PFSK-1 (cell line): ENCODE results near the gene ATP5F1E.

Experiments
- FOXP2 ChIP-seq: optimal IDR thresholded peaks from 2 replicates; pipeline ENCODE3; 2011; ENCODE audit warnings: borderline replicate concordance, control low read depth, inconsistent platforms; ENCODE audit not compliant: insufficient read depth; ENCODE audit errors: extremely low read length, extremely low read depth
- POLR2AphosphoS5 ChIP-seq: IDR thresholded peaks from 2 replicates; pipeline ENCODE4 v1.6.1; 2012; ENCODE audit warnings: low read depth, mild to moderate bottlenecking, control low read depth, low read length, moderate library complexity
- REST ChIP-seq, 2 experiments: IDR thresholded peaks; 2 replicates each; pipeline versions ENCODE4 v1.6.1 to v1.8.0; 2011 to 2012; ENCODE audit warnings: low read depth in 2 of 2, low read length in 2 of 2, control low read depth in 1 of 2, inconsistent platforms in 1 of 2, mild to moderate bottlenecking in 1 of 2, moderate library complexity in 1 of 2; ENCODE audit not compliant: insufficient read depth in 1 of 2
- SIN3A ChIP-seq: IDR thresholded peaks from 2 replicates; pipeline ENCODE4 v1.6.1; 2012; ENCODE audit warnings: mild to moderate bottlenecking, low read length, moderate library complexity, borderline replicate concordance; ENCODE audit not compliant: insufficient read depth
- TAF1 ChIP-seq: IDR thresholded peaks from 2 replicates; pipeline ENCODE4 v1.6.1; 2012; ENCODE audit warnings: low read length, control low read depth, borderline replicate concordance; ENCODE audit not compliant: insufficient read depth

Gene ATP5F1E

GRCh38 chr20:59003836-59004492, 28.2 kb downstream of the ATP5F1E start:
- TF ChIP-seq POLR2AphosphoS5 (no peak), TAF1 (no peak), SIN3A (no peak), FOXP2 (no peak), REST (IDR thresholded peaks at IDR 0.05; ENCODE audit: insufficient read depth in 1 of 2, low read depth in 2 of 2, low read length in 2 of 2) (no peak)

DNA sequence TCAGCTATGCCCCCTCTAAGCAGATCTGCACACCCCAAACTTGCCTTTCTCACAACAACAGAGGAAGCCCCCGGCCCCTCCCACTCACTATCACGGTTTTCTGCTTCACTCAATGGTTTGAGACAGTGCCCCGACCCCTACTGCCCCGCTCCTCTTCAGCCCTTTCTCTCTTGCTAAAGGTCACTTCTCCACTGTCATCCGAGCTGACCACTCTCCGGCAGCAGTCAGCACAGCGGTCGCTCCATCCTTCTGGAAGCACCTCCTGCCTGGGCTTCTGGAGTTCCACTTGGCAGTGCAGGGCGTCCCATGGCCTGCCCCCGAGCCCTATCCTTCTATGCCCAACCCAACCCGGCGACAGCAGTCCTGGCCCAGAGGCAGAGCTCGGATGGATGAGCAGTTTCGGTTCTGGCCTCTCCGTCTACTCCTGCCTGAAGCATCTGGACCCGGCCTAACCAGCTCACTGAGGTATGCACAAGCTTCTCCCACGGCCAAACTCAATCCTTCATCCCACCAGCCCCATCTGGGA, 29.2 kb downstream of the ATP5F1E start:
- no peak for TF ChIP-seq SIN3A
- no peak for TF ChIP-seq REST (IDR thresholded peaks at IDR 0.05; ENCODE audit: insufficient read depth in 1 of 2, low read depth in 2 of 2, low read length in 2 of 2)
- no peak for TF ChIP-seq TAF1
- no peak for TF ChIP-seq FOXP2
- no peak for TF ChIP-seq POLR2AphosphoS5

DNA sequence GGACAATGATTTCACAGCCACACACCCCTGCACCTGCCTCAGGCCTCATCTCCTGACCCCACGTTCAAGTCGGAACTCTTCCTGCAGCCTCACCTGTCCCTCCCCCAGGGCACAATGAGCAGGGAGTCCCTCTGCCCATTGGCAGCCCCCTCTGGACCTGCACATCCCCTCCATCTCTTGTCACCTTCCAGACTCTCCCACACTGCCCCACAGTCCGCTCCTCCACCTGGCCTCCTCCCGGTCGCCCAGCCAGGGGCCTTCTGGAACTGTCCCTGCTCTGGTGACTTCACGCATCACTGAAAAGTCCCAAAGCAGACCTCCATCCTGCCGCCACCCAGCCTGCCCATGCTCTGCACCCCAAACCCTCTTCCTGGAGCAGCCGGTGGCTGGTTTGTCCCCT, 29.7 kb downstream of the ATP5F1E start:
- TF ChIP-seq REST (IDR thresholded peaks at IDR 0.05; ENCODE audit: insufficient read depth in 1 of 2, low read depth in 2 of 2, low read length in 2 of 2) (no peak), POLR2AphosphoS5 (no peak), TAF1 (no peak), FOXP2 (no peak), SIN3A (no peak)

DNA sequence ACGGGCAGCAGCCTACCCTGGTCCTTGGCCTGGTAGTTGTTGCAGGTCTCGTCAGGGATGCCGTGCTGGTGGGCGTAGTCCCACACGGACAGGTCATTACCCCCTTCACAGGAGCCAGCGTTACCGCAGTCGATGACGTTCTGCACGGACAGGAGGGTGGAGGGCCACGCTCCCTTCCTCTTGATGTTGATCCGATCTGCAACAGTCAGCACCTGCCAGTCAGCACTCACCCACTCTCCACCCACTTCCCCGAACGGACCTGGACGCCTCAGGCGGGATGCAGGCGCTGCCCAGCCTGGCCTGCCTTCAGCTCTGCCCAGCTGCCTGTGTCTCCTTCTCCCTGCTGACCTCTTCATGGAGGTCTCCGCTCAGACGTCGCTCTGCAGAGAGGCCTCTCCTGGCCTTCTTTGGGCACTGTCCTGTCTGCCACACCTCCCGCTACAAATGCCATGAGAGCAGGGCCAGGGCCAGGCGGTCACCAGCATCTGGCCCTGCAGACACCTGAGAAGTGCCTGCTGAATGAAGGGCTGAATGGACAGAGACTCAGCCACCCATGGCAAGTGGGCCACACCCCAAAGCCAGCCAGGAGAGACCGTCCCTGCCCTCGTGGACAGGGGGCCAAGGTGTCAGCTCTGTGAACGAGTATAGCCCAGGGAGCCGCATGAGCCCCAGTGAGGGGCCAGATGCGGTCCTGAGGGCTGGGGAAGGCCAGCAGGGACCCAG, 30.5 kb downstream of the ATP5F1E start:
- TF ChIP-seq TAF1 (no peak), POLR2AphosphoS5 (no peak), SIN3A (no peak), REST (IDR thresholded peaks at IDR 0.05; ENCODE audit: insufficient read depth in 1 of 2, low read depth in 2 of 2, low read length in 2 of 2) (no peak), FOXP2 (no peak)
